Caco-2 (cell line): ENCODE data around the gene CPA4. TPM values are rescaled to one million over a fixed set of nuclear protein-coding genes. Genes with fewer than 3 reads are reported as not detected.

Experiments
- BruUV-seq: library from RNA; stranded (reverse); fragments of 400-500 nt; replicated peaks from 2 replicates; lab custom pipeline; 2021; lab: Mats Ljungman, UMichigan
- CTCF ChIA-PET: fragments of 300-600 bp; sonication (Branson Sonifier 250); formaldehyde crosslinking; loops from one replicate; lab custom pipeline; 2022; ENCODE audit warnings: antibody characterized with exemption; lab: Charles Lee
- POLR2A ChIA-PET: fragments of 300-600 bp; sonication (Branson Sonifier 250); formaldehyde crosslinking; loops from one replicate; lab custom pipeline; 2022; ENCODE audit warnings: antibody characterized with exemption; lab: Charles Lee
- DNase-seq, 2 experiments: peaks; one replicate each; pipeline versions ENCODE4 v3.0.0 to v3.0.0-alpha.2; 2020 to 2022
- H3K27me3 ChIP-seq: replicated peaks from 2 replicates; pipeline ENCODE4 v1.6.0; 2011; ENCODE audit warnings: low read length; ENCODE audit not compliant: control insufficient read depth, insufficient read depth
- H3K36me3 ChIP-seq: 2 replicates; pipeline ENCODE4 v1.5.1; 2011; ENCODE audit warnings: low read length; ENCODE audit not compliant: control insufficient read depth, insufficient read depth
- H3K4me1 ChIP-seq: fragments of 250-450 bp; sonication (Bioruptor Pico); 2 replicates; pipeline ENCODE4 v1.5.1; 2020; ENCODE audit warnings: mild to moderate bottlenecking
- H3K4me3 ChIP-seq: 2 replicates; pipeline ENCODE4 v1.5.1; 2011; ENCODE audit warnings: low read depth, mild to moderate bottlenecking, control low read depth, low read length
- H3K9me3 ChIP-seq: fragments of 250-450 bp; sonication (Bioruptor Pico); 2 replicates; pipeline ENCODE4 v1.5.1; 2020; ENCODE audit warnings: mild to moderate bottlenecking, moderate library complexity
- H3K27ac Mint-ChIP-seq: one replicate; pipeline ENCODE4 v1.8.0; 2022; ENCODE audit warnings: mixed read lengths; ENCODE audit not compliant: unreplicated experiment
- H3K27me3 Mint-ChIP-seq: one replicate; pipeline ENCODE4 v1.8.0; 2022; ENCODE audit warnings: mixed read lengths; ENCODE audit not compliant: insufficient read depth, unreplicated experiment
- H3K36me3 Mint-ChIP-seq: one replicate; pipeline ENCODE4 v1.8.0; 2022; ENCODE audit warnings: mild to moderate bottlenecking, mixed read lengths; ENCODE audit not compliant: insufficient read depth, unreplicated experiment
- H3K4me1 Mint-ChIP-seq: one replicate; pipeline ENCODE4 v1.8.0; 2022; ENCODE audit warnings: low read depth, mixed read lengths; ENCODE audit not compliant: unreplicated experiment
- H3K4me3 Mint-ChIP-seq: one replicate; pipeline ENCODE4 v1.8.0; 2022; ENCODE audit warnings: mild to moderate bottlenecking, moderate library complexity, mixed read lengths; ENCODE audit not compliant: unreplicated experiment
- H3K9me3 Mint-ChIP-seq: one replicate; pipeline ENCODE4 v1.8.0; 2022; ENCODE audit warnings: mixed read lengths; ENCODE audit not compliant: unreplicated experiment
- CTCF ChIP-seq, 2 experiments: fragments of 200-600 bp in 1 of 2; IDR thresholded peaks; 1 replicate in 1 of 2; 2 replicates in 1 of 2; pipeline versions ENCODE4 v1.5.1 to v1.8.0; 2011 to 2022; ENCODE audit warnings: antibody characterized with exemption in 1 of 2, control low read depth in 1 of 2, inconsistent platforms in 1 of 2, low read depth in 1 of 2, low read length in 1 of 2, mild to moderate bottlenecking in 1 of 2, moderate library complexity in 1 of 2; ENCODE audit not compliant: insufficient read depth in 1 of 2, severe bottlenecking in 1 of 2, unreplicated experiment in 1 of 2
- intact Hi-C: fragments of 100-400 bp; cut with micrococcal nuclease; formaldehyde crosslinking; loops from one replicate; pipeline ENCODE4 v1.10.0; 2022; ENCODE audit not compliant: unreplicated experiment
- total RNA-seq: library from RNA; stranded (reverse); gene quantifications from 2 replicates; pipeline ENCODE4 v1.2.3, GENCODE V29; 2022

The CPA4 gene
- total RNA-seq, 1 experiment from 2014 or later, result 0.59 TPM

- no peaks in the 10 kb centered on the region for H3K27me3 Mint-ChIP-seq
- H3K36me3 Mint-ChIP-seq, result peaks cover under 1% of the 10 kb centered on the region
- intact Hi-C loops, result no loop called here
- POLR2A ChIA-PET, result no interaction called here
- BruUV-seq, result no TSS peak
- H3K4me1 Mint-ChIP-seq, result peaks cover 9% of the 10 kb centered on the region
- no peak for TF ChIP-seq CTCF (IDR thresholded peaks at IDR 0.05; ENCODE audit: insufficient read depth in 1 of 2, low read depth in 1 of 2, low read length in 1 of 2, severe bottlenecking in 1 of 2, unreplicated experiment in 1 of 2)
- Histone ChIP-seq H3K36me3 (no peaks in the 10 kb centered on the region), H3K9me3 (0 out of 2 replicates have a peak, but pooled peaks cover 9% of the 10 kb centered on the region), H3K4me1 (peaks cover 26% of the 10 kb centered on the region), H3K27me3 (no peaks in the 10 kb centered on the region), H3K4me3 (no peak overlapping the region)
- peaks cover 15% of the 10 kb centered on the region for H3K9me3 Mint-ChIP-seq
- DNase-seq, result no peak
- CTCF ChIA-PET, result interaction anchor here (0.6 kb wide), 1 partner anchor 122 kb away, joined by 3 read pairs; no protein-coding TSS in a partner anchor
- no peak overlapping the region for H3K4me3 Mint-ChIP-seq
- no peak overlapping the region for H3K27ac Mint-ChIP-seq
These were observed 71.5 kb downstream of the CPA4 start for GRCh38 chr7:130364451-130364850.

- TF ChIP-seq CTCF (IDR thresholded peaks at IDR 0.05; ENCODE audit: insufficient read depth in 1 of 2, low read depth in 1 of 2, low read length in 1 of 2, severe bottlenecking in 1 of 2, unreplicated experiment in 1 of 2), result no peak
- POLR2A ChIA-PET, result no interaction called here
- Histone ChIP-seq H3K36me3 (no peaks in the 10 kb centered on the region), H3K27me3 (no peaks in the 10 kb centered on the region), H3K9me3 (0 out of 2 replicates have a peak, but pooled peaks cover 4% of the 10 kb centered on the region), H3K4me3 (no peak overlapping the region), H3K4me1 (peaks cover 32% of the 10 kb centered on the region)
- DNase-seq, result no peak
- no TSS peak for BruUV-seq
- Mint-ChIP-seq H3K4me3 (no peak overlapping the region), H3K27ac (peak overlapping the region; percentile 80), H3K36me3 (peaks cover 6% of the 10 kb centered on the region), H3K4me1 (peaks cover 16% of the 10 kb centered on the region), H3K9me3 (peaks cover 8% of the 10 kb centered on the region), H3K27me3 (no peaks in the 10 kb centered on the region)
- intact Hi-C loops, result no loop called here
- CTCF ChIA-PET, result no interaction called here
These were observed 72.1 kb downstream of the CPA4 start for GRCh38 chr7:130365088-130365487.

GRCh38 chr7:130365511-130366441, 72.8 kb downstream of the CPA4 start:
- H3K27me3 ChIP-seq, result no peaks in the 10 kb centered on the region
- no peaks in the 10 kb centered on the region for H3K9me3 ChIP-seq
- intact Hi-C loops, result no loop called here
- H3K36me3 Mint-ChIP-seq, result peaks cover 6% of the 10 kb centered on the region
- no peaks in the 10 kb centered on the region for H3K36me3 ChIP-seq
- peaks cover 32% of the 10 kb centered on the region for H3K4me1 ChIP-seq
- ChIA-PET CTCF (no interaction called here), POLR2A (no interaction called here)
- DNase-seq, result peak; percentile 34 to 75
- BruUV-seq, result no TSS peak
- peaks cover 16% of the 10 kb centered on the region for H3K4me1 Mint-ChIP-seq
- H3K9me3 Mint-ChIP-seq, result peaks cover 1% of the 10 kb centered on the region
- H3K4me3 Mint-ChIP-seq, result no peak overlapping the region
- no peak overlapping the region for H3K4me3 ChIP-seq
- peak overlapping the region; percentile 80 for H3K27ac Mint-ChIP-seq
- TF ChIP-seq CTCF (IDR thresholded peaks at IDR 0.05; ENCODE audit: insufficient read depth in 1 of 2, low read depth in 1 of 2, low read length in 1 of 2, severe bottlenecking in 1 of 2, unreplicated experiment in 1 of 2), result no peak
- H3K27me3 Mint-ChIP-seq, result no peaks in the 10 kb centered on the region
